Neural progenitor cell (in vitro differentiated cells): ENCODE data around the gene HOXC12. TPM values are rescaled to one million over a fixed set of nuclear protein-coding genes. Genes with fewer than 3 reads are reported as not detected.

ENCODE experiments used
- DNase-seq: peaks from one replicate; pipeline ENCODE4 v3.0.0-alpha.2; 2016; ENCODE audit warnings: low spot score
- H2AFZ ChIP-seq: fragments of 200-600 bp; sonication (generic); replicated peaks from 2 replicates; pipeline ENCODE4 v1.6.1; 2016; ENCODE audit warnings: antibody characterized with exemption
- H3F3A ChIP-seq: fragments of 200-600 bp; sonication (generic); 2 replicates; pipeline ENCODE4 v1.6.1; 2016; ENCODE audit warnings: antibody characterized with exemption, low read depth
- H3K27ac ChIP-seq: fragments of 200-600 bp; sonication (generic); 2 replicates; pipeline ENCODE4 v1.5.1; 2016; ENCODE audit warnings: mild to moderate bottlenecking
- H3K27me3 ChIP-seq: fragments of 200-600 bp; sonication (generic); 2 replicates; pipeline ENCODE4 v1.6.1; 2016; ENCODE audit warnings: mild to moderate bottlenecking, moderate library complexity
- H3K36me3 ChIP-seq: fragments of 200-600 bp; sonication (generic); 2 replicates; pipeline ENCODE4 v1.5.1; 2016
- H3K4me1 ChIP-seq: fragments of 200-600 bp; sonication (generic); 2 replicates; pipeline ENCODE4 v1.6.1; 2016; ENCODE audit warnings: mixed run types
- H3K4me2 ChIP-seq: fragments of 200-600 bp; sonication (generic); 2 replicates; pipeline ENCODE4 v1.6.1; 2016
- H3K4me3 ChIP-seq: fragments of 200-600 bp; sonication (generic); 2 replicates; pipeline ENCODE4 v1.5.1; 2016
- H3K79me2 ChIP-seq: fragments of 200-600 bp; sonication (generic); 2 replicates; pipeline ENCODE4 v1.6.1; 2016; ENCODE audit warnings: low read depth
- H3K9ac ChIP-seq: fragments of 200-600 bp; sonication (generic); 2 replicates; pipeline ENCODE4 v1.6.1; 2016
- H3K9me3 ChIP-seq: fragments of 200-600 bp; sonication (generic); 2 replicates; pipeline ENCODE4 v1.5.1; 2016; ENCODE audit warnings: low read depth
- H4K20me1 ChIP-seq: fragments of 200-600 bp; sonication (generic); 2 replicates; pipeline ENCODE4 v1.6.1; 2016; ENCODE audit warnings: low read depth
- H3K27ac Mint-ChIP-seq: 3 replicates; pipeline ENCODE4 v1.8.0; 2021; ENCODE audit warnings: mixed read lengths
- H3K27me3 Mint-ChIP-seq: 2 replicates; pipeline ENCODE4 v1.8.0; 2022; ENCODE audit warnings: low read depth, mild to moderate bottlenecking, inconsistent platforms, moderate library complexity, mixed read lengths; ENCODE audit not compliant: insufficient read depth
- H3K36me3 Mint-ChIP-seq: 3 replicates; pipeline ENCODE4 v1.8.0; 2021; ENCODE audit warnings: mixed read lengths
- H3K4me1 Mint-ChIP-seq: 3 replicates; pipeline ENCODE4 v1.8.0; 2021; ENCODE audit warnings: mixed read lengths
- H3K4me3 Mint-ChIP-seq: 3 replicates; pipeline ENCODE4 v1.8.0; 2021; ENCODE audit warnings: mild to moderate bottlenecking, moderate library complexity, mixed read lengths
- H3K9me3 Mint-ChIP-seq: 3 replicates; pipeline ENCODE4 v1.8.0; 2020; ENCODE audit warnings: mixed read lengths
- EZH2 ChIP-seq: fragments of 200-600 bp; sonication (generic); IDR thresholded peaks from 2 replicates; pipeline ENCODE4 v1.6.1; 2017; ENCODE audit warnings: antibody characterized with exemption, mild to moderate bottlenecking, moderate library complexity
- EZH2phosphoT487 ChIP-seq: fragments of 200-600 bp; sonication (generic); IDR thresholded peaks from 2 replicates; pipeline ENCODE4 v1.6.1; 2017; ENCODE audit warnings: antibody characterized with exemption
- total RNA-seq: library from RNA; depleted of rRNA; stranded (reverse); fragments of >200 nt; gene quantifications from 2 replicates; pipeline ENCODE4 v1.2.3, GENCODE V29; 2015; ENCODE audit warnings: low replicate concordance
- TF ChIP-seq, protein P1 (sequence below): fragments of 200-600 bp; sonication (generic); IDR thresholded peaks from 2 replicates; pipeline ENCODE4 v1.5.1; 2017; ENCODE audit warnings: antibody characterized with exemption, mild to moderate bottlenecking

Gene HOXC12
- total RNA-seq, 1 donor from 2014 or later = not detected

DNA sequence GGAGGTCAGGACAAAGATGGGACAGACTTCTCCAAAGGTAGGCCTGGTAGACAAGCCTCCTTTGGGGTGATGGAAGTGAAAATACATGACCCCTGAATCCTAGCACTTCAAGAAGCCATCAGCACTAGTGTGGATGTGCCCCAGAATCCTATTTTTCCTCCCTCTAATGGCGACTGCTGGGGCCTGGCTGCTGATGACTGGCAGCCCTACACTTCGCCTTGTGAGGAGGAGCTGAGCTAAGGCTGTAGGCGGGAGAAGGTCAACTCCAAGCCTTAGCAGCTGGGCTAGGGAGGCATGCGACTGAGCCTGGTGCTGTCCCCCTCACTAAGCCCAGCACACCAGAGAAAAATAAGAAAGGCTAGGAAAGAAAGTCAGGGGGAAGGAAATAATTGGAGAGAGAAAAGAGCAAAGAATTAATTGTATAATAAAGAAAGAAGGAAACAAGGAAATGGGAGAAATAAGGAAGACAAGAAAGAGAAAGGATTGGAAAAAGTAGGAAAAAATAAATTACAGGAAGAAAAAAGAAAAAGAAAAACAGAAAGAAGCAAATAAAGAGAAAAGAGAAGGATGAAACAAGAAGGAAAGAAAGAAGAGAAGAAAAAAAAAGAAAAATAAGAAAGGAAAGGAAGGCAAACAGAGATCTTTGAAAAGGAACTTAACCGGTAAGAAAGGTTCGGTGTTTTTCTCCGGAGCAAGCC, 25.6 kb downstream of the HOXC12 start:
- H3K27me3 Mint-ChIP-seq = peaks cover 98% of the 10 kb centered on the region
- no peaks in the 10 kb centered on the region for H3K36me3 ChIP-seq
- no peak overlapping the region for H3K4me3 ChIP-seq
- peaks cover 3% of the 10 kb centered on the region for H3K9me3 Mint-ChIP-seq
- no peak overlapping the region for H3K27ac Mint-ChIP-seq
- H3K4me1 Mint-ChIP-seq = no peaks in the 10 kb centered on the region
- no peak overlapping the region for H3K9ac ChIP-seq
- no peak overlapping the region for H3K27ac ChIP-seq
- peak; percentile 79 for TF ChIP-seq EZH2phosphoT487
- TF ChIP-seq, protein P1, sequence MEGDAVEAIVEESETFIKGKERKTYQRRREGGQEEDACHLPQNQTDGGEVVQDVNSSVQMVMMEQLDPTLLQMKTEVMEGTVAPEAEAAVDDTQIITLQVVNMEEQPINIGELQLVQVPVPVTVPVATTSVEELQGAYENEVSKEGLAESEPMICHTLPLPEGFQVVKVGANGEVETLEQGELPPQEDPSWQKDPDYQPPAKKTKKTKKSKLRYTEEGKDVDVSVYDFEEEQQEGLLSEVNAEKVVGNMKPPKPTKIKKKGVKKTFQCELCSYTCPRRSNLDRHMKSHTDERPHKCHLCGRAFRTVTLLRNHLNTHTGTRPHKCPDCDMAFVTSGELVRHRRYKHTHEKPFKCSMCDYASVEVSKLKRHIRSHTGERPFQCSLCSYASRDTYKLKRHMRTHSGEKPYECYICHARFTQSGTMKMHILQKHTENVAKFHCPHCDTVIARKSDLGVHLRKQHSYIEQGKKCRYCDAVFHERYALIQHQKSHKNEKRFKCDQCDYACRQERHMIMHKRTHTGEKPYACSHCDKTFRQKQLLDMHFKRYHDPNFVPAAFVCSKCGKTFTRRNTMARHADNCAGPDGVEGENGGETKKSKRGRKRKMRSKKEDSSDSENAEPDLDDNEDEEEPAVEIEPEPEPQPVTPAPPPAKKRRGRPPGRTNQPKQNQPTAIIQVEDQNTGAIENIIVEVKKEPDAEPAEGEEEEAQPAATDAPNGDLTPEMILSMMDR = no peak
- TF ChIP-seq EZH2 = peak; percentile 37
- DNase-seq = no peak
- H3K27me3 ChIP-seq = peaks cover 100% of the 10 kb centered on the region
- H3K4me1 ChIP-seq = no peaks in the 10 kb centered on the region
- no peak overlapping the region for H3K4me3 Mint-ChIP-seq
- H3K79me2 ChIP-seq = no peaks in the 10 kb centered on the region
- peaks cover 75% of the 10 kb centered on the region for H4K20me1 ChIP-seq
- no peaks in the 10 kb centered on the region for H3F3A ChIP-seq
- no peaks in the 10 kb centered on the region for H3K36me3 Mint-ChIP-seq
- H3K9me3 ChIP-seq = no peaks in the 10 kb centered on the region
- no peak overlapping the region for H3K4me2 ChIP-seq
- no peak overlapping the region for H2AFZ ChIP-seq

DNA sequence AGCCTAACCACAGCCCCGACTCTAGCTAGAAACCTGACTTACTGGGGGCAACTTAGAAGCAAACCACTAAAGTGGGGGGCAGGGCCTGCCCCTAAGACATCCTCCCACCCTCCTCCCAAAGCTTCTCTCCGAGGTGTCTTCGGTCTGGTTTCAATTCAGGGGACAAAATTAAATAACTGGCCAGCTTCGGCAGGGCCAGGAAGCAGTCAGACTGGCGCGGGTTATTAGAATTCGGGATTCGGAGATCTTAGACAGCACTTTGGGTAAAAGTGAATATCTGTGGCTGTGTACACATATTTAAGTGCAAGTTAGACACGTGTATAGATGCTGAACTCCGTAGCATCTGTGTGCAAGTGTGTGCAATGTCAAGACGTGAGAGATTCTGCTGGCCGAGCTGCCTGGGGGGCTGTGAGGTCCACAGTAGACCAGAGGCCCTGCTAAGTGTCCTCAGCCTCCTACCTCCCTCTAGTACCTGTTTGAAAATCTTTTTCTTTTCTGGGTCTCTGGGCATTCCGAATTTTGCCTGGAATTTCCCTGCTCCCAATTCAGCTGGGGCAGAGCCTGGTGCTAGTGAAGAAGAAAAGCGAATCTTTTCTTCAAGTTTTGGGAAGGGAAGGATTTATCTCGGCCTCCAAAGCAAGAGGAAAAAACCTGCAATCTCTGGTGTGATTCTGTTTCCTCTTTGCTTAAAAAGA, 26.2 kb downstream of the HOXC12 start:
- Histone ChIP-seq H3K9me3 (no peaks in the 10 kb centered on the region), H3K36me3 (no peaks in the 10 kb centered on the region), H2AFZ (no peak overlapping the region), H3K4me1 (no peaks in the 10 kb centered on the region), H3K27ac (no peak overlapping the region), H3F3A (no peaks in the 10 kb centered on the region), H3K4me2 (no peak overlapping the region), H3K27me3 (peaks cover 100% of the 10 kb centered on the region), H3K79me2 (no peaks in the 10 kb centered on the region), H4K20me1 (peaks cover 75% of the 10 kb centered on the region), H3K4me3 (no peak overlapping the region), H3K9ac (no peak overlapping the region)
- H3K9me3 Mint-ChIP-seq = peaks cover 3% of the 10 kb centered on the region
- H3K27me3 Mint-ChIP-seq = peaks cover 98% of the 10 kb centered on the region
- H3K27ac Mint-ChIP-seq = no peak overlapping the region
- H3K4me3 Mint-ChIP-seq = no peak overlapping the region
- DNase-seq = no peak
- TF ChIP-seq EZH2phosphoT487 = no peak
- TF ChIP-seq, protein P1 = no peak
- TF ChIP-seq EZH2 = no peak
- H3K4me1 Mint-ChIP-seq = no peaks in the 10 kb centered on the region
- no peaks in the 10 kb centered on the region for H3K36me3 Mint-ChIP-seq

DNA sequence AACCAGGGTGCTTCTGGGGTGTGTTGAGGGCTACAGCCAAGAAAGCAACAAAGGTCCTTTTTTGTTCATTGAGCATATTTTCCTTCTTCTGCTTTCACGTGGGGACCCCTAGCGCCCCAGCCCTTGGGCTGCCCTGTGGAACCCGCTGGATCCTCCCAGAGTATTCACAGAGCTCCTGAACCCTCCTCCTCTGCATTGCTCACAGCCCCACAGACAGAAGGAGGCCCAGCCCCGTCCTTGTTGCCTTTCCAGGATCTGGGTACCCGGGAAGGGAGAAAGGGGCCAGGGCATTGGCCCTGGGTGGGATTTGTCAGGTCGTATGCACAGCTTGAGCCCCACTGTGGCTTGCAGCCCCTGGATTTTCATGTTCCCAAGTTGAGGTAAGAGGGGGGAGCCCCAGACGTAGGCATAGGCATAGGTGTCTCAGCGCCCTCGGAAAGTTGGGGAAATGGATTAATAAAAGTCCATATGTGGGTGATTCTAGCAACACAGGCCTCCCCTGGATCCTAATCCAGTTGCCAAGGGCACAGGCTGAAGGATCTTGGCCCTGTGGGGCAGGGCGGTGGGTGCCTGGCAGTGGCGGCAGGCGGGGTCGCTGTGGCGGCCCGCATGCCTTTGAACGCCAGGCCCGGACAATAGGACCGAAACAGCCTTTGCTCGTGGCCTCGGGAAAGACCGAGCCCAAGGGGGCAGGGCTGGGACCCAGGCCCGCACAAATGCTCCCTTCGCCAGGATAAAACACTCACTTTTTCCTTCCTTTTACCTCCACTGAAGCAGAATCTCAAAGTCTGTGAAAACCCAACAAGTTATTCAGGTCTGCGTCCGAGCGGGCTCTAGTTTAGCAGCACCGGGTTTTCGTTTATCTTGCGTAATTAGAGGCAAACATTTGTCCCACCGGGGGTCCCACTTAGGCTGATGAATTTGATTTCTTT, 27.2 kb downstream of the HOXC12 start:
- H4K20me1 ChIP-seq = peaks cover 74% of the 10 kb centered on the region
- H3K4me1 ChIP-seq = no peaks in the 10 kb centered on the region
- no peak overlapping the region for H3K27ac Mint-ChIP-seq
- no peaks in the 10 kb centered on the region for H3K4me1 Mint-ChIP-seq
- H3F3A ChIP-seq = no peaks in the 10 kb centered on the region
- H3K4me3 Mint-ChIP-seq = no peak overlapping the region
- no peak overlapping the region for H2AFZ ChIP-seq
- H3K4me2 ChIP-seq = no peak overlapping the region
- H3K36me3 ChIP-seq = no peaks in the 10 kb centered on the region
- peaks cover 98% of the 10 kb centered on the region for H3K27me3 Mint-ChIP-seq
- no peaks in the 10 kb centered on the region for H3K36me3 Mint-ChIP-seq
- no peak overlapping the region for H3K27ac ChIP-seq
- H3K27me3 ChIP-seq = peaks cover 100% of the 10 kb centered on the region
- H3K4me3 ChIP-seq = no peak overlapping the region
- TF ChIP-seq, protein P1 = no peak
- TF ChIP-seq EZH2phosphoT487 (peak; percentile 87), EZH2 (peak; percentile 90)
- no peak overlapping the region for H3K9ac ChIP-seq
- no peak for DNase-seq
- H3K9me3 ChIP-seq = no peaks in the 10 kb centered on the region
- peaks cover 6% of the 10 kb centered on the region for H3K9me3 Mint-ChIP-seq
- no peaks in the 10 kb centered on the region for H3K79me2 ChIP-seq
